ENCODE results near the gene TNFSF9.

TNFSF9 gene

GRCh38 chr19:6530386-6531162 lies at the start of gene TNFSF9:
TSS of gene TNFSF9 (plus strand) at chr19:6531026. CDS start at chr19:6531037, 11 bp downstream.
- TF ChIP-seq ARNTL (CRISPR knock-in tag; IDR thresholded peaks at IDR 0.05; ENCODE audit: borderline replicate concordance, low read depth) = no peak
- no peak for TF ChIP-seq OSR1 (CRISPR knock-in tag; IDR thresholded peaks at IDR 0.05)
- no peak for TF ChIP-seq CSDC2 (CRISPR knock-in tag; IDR thresholded peaks at IDR 0.05)
- no peak for TF ChIP-seq ZNF565 (CRISPR knock-in tag; conservative IDR thresholded peaks at IDR 0.05; ENCODE audit: low read depth)
- TF ChIP-seq ZNF8 (CRISPR knock-in tag; IDR thresholded peaks at IDR 0.05) = no peak
- TF ChIP-seq CREB5 (CRISPR knock-in tag; IDR thresholded peaks at IDR 0.05; ENCODE audit: low read depth) = no peak
- TF ChIP-seq ZNF70 (CRISPR knock-in tag; IDR thresholded peaks at IDR 0.05) = no peak
- no peak for TF ChIP-seq PATZ1 (CRISPR knock-in tag; IDR thresholded peaks at IDR 0.05; ENCODE audit: borderline replicate concordance)
- no peak for TF ChIP-seq SNAI2 (CRISPR knock-in tag; IDR thresholded peaks at IDR 0.05)
- no peak for TF ChIP-seq PPARA (CRISPR knock-in tag; IDR thresholded peaks at IDR 0.05; ENCODE audit: borderline replicate concordance)
- no peak for TF ChIP-seq ZC3H10 (CRISPR knock-in tag; IDR thresholded peaks at IDR 0.05)
- TF ChIP-seq GLIS3 (CRISPR knock-in tag; IDR thresholded peaks at IDR 0.05) = no peak
- no peak for TF ChIP-seq CSRNP3 (CRISPR knock-in tag; IDR thresholded peaks at IDR 0.05)
- TF ChIP-seq TSHZ2 (CRISPR knock-in tag; IDR thresholded peaks at IDR 0.05) = no peak
- no peak for TF ChIP-seq RARB (CRISPR knock-in tag; IDR thresholded peaks at IDR 0.05)
- ATAC-seq = peak; percentile 88

GRCh38 chr19:6481541-6482342 lies 49.1 kb upstream of the TNFSF9 start, which contains the start of gene DENND1C:
TSS of gene DENND1C (minus strand) at chr19:6481787. CDS start at chr19:6481695, 92 bp downstream.
- peak; percentile 74 for ATAC-seq
- TF ChIP-seq TCF4 (CRISPR knock-in tag; IDR thresholded peaks at IDR 0.05; ENCODE audit: borderline replicate concordance) = no peak

- no peak for ATAC-seq
- TF ChIP-seq SNAI2 (CRISPR knock-in tag; IDR thresholded peaks at IDR 0.05) = no peak
- TF ChIP-seq TOX (CRISPR knock-in tag; IDR thresholded peaks at IDR 0.05; ENCODE audit: borderline replicate concordance) = no peak
- no peak for TF ChIP-seq ZNF8 (CRISPR knock-in tag; IDR thresholded peaks at IDR 0.05)
- no peak for TF ChIP-seq PATZ1 (CRISPR knock-in tag; IDR thresholded peaks at IDR 0.05; ENCODE audit: borderline replicate concordance)
- no peak for TF ChIP-seq ZFP3 (CRISPR knock-in tag; IDR thresholded peaks at IDR 0.05)
- no peak for TF ChIP-seq TCF4 (CRISPR knock-in tag; IDR thresholded peaks at IDR 0.05; ENCODE audit: borderline replicate concordance)
- TF ChIP-seq CSRNP3 (CRISPR knock-in tag; IDR thresholded peaks at IDR 0.05) = no peak
- TF ChIP-seq BACH2 (CRISPR knock-in tag; IDR thresholded peaks at IDR 0.05; ENCODE audit: borderline replicate concordance) = no peak
- TF ChIP-seq POU6F1 (CRISPR knock-in tag; IDR thresholded peaks at IDR 0.05; ENCODE audit: borderline replicate concordance, low read depth) = no peak
- TF ChIP-seq ZC3H10 (CRISPR knock-in tag; IDR thresholded peaks at IDR 0.05) = no peak
- no peak for TF ChIP-seq ZNF70 (CRISPR knock-in tag; IDR thresholded peaks at IDR 0.05)
- TF ChIP-seq RARB (CRISPR knock-in tag; IDR thresholded peaks at IDR 0.05) = no peak
- no peak for TF ChIP-seq CSDC2 (CRISPR knock-in tag; IDR thresholded peaks at IDR 0.05)
- no peak for TF ChIP-seq PPARA (CRISPR knock-in tag; IDR thresholded peaks at IDR 0.05; ENCODE audit: borderline replicate concordance)
- no peak for TF ChIP-seq ARNTL (CRISPR knock-in tag; IDR thresholded peaks at IDR 0.05; ENCODE audit: borderline replicate concordance, low read depth)
Observed at GRCh38 chr19:6482343-6482686, 48.5 kb upstream of the TNFSF9 start.
